Natural killer cell treated with Interleukin-12 subunit alpha and Interleukin-12 subunit beta and Interleukin-15 and Interleukin-18, amount 100 ng/mL, for 72 hours (primary cell): ENCODE data around the gene ADCY1. TPM values are rescaled to one million over a fixed set of nuclear protein-coding genes. Genes with fewer than 3 reads are reported as not detected.

Source experiments
- ATAC-seq, 2 donors: fragments of 150-1000 bp; cut with Tn5 transposase in 1 of 2; sonication (Bioruptor Pico), chemical (Tn5 transposase) in 1 of 2; 2 replicates each; pipeline ENCODE4 v1.10.0; 2021
- DNase-seq: peaks from one replicate; pipeline ENCODE4 v3.0.0; 2022; ENCODE audit warnings: low spot score
- H3K27ac Mint-ChIP-seq, 2 donors: 1 replicate in 1 of 2; 2 replicates in 1 of 2; pipeline ENCODE4 v1.8.0; 2022; ENCODE audit warnings: mixed read lengths in 2 of 2, mild to moderate bottlenecking in 1 of 2, moderate library complexity in 1 of 2
- H3K27me3 Mint-ChIP-seq, 2 donors: 1 replicate in 1 of 2; 2 replicates in 1 of 2; pipeline ENCODE4 v1.8.0; 2022; ENCODE audit warnings: mixed read lengths in 2 of 2
- H3K36me3 Mint-ChIP-seq: one replicate; pipeline ENCODE4 v1.8.0; 2022; ENCODE audit warnings: mixed read lengths
- H3K4me1 Mint-ChIP-seq, 2 donors: 1 replicate in 1 of 2; 2 replicates in 1 of 2; pipeline ENCODE4 v1.8.0; 2022; ENCODE audit warnings: low read depth in 2 of 2, mixed read lengths in 2 of 2, mild to moderate bottlenecking in 1 of 2
- H3K4me3 Mint-ChIP-seq: one replicate; pipeline ENCODE4 v1.8.0; 2022; ENCODE audit warnings: mixed read lengths
- H3K9me3 Mint-ChIP-seq: 2 replicates; pipeline ENCODE4 v1.8.0; 2022; ENCODE audit warnings: mixed read lengths
- total RNA-seq, 2 donors: library from RNA; stranded (reverse); gene quantifications; one replicate each; pipeline ENCODE4 v1.2.3, GENCODE V29; 2022

The ADCY1 gene
- total RNA-seq, 2 donors from 2014 or later: 0.10 to 1.4 TPM

DNA sequence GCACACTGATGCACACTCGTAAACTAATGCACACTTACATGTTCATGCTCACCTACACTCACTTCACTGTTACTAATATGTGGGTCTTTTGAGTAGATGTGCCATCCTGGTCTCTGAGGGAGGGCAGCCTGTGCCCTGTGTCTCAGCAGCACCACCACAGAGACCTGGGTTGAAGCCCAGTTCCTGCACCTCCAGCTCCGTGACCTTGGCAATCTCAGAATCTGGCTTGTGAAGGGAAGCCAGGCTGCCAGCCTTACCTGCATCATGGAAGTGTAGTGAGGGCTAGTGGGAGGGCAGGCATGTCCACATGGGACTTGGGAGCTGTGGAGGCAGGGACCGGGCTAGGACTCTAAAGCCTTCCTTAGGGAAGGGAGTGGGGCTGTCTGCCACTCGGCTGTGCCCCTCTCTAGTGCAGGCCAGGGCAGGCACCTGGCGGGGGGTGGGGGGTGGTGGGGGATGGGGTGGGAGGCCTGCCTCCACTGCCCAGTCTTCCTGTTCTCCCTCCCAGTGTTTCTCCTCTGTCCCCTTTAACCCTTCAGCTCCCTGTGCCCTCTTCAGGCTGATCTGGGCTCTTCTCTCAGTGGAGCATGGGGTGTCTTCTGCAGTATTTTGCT is 8.1 kb downstream of the ADCY1 start:
- Mint-ChIP-seq H3K4me1 (no peaks in the 10 kb centered on the region), H3K27ac (no peak overlapping the region), H3K9me3 (no peaks in the 10 kb centered on the region), H3K4me3 (no peak overlapping the region), H3K27me3 (no peaks in the 10 kb centered on the region), H3K36me3 (no peaks in the 10 kb centered on the region)
- ATAC-seq: no peak
- DNase-seq: no peak

- Mint-ChIP-seq H3K4me3 (no peak overlapping the region), H3K27ac (no peak overlapping the region), H3K36me3 (no peaks in the 10 kb centered on the region), H3K9me3 (no peaks in the 10 kb centered on the region), H3K27me3 (no peaks in the 10 kb centered on the region), H3K4me1 (no peaks in the 10 kb centered on the region)
- DNase-seq (peak; percentile 58), ATAC-seq (no peak)
These were observed 8.7 kb downstream of the ADCY1 start for GRCh38 chr7:45582868-45583277.

DNA sequence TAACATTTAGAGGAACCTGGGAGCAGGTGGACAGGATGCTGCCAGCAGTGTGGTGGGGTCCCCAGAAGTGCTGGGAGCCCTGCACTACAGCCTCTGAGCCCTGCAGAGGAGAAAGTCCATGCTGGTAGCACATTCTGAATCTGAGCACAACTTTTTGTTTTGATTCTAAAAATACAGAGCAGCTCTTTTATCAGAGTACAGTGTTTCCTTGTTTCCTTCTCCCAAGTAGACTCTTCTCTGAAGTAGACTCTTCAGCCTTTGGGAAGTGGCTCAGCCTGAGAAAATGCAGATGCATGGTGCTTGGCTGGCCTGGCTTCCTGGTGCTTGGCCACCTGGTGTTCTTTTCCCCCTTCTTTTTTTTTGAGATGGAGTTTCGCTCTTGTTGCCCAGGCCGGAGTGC is 9.1 kb downstream of the ADCY1 start:
- DNase-seq (peak; percentile 26), ATAC-seq (no peak)
- H3K9me3 Mint-ChIP-seq: no peaks in the 10 kb centered on the region
- no peaks in the 10 kb centered on the region for H3K4me1 Mint-ChIP-seq
- no peaks in the 10 kb centered on the region for H3K27me3 Mint-ChIP-seq
- H3K4me3 Mint-ChIP-seq: no peak overlapping the region
- H3K36me3 Mint-ChIP-seq: no peaks in the 10 kb centered on the region
- no peak overlapping the region for H3K27ac Mint-ChIP-seq

DNA sequence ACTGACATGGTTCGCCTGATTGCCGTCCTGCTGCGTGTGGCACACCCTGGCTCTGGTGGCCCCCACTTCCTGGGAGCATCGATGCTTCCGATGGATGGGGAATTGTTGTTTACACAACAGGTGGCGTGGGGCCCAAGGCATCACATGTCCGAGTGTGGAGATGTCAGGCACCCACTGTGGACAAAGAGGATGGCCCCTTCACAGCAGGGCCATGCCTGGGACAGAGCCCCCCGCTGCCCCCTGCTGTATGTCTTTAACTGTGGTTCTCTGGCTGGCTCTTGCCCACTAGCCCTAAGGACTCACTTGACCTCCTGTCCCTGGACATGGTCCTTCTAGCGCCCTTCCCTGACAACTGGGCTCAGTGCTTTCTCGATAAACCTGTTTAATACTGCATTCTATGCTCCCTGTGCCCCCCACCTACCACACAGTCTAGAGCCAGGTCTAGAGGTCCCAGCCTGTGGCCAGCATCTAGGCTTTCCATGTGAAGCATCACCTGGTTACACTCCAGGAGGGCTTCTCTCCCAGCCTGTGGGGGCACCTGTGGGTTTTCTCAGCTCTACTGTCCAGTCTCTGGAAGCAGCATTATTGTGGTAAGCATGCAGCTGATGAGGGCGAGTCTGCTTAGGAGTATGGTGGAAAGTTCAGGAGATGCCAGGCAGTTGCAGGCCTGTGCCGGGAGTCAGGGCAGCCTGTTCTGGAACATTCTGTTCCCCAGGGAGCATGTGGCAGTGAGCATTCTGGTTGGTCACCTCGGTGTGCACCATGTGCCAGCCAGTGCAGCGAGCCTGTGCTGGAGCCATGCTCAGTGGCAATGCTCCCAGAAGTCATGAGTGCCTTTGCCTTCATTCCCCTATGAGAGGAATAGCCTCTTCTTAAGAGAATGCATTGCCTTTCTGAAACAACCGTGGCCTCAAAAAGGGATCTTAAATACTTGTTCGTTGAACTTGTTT is 10.4 kb downstream of the ADCY1 start:
- Mint-ChIP-seq H3K4me3 (no peak overlapping the region), H3K4me1 (no peaks in the 10 kb centered on the region), H3K27ac (no peak overlapping the region), H3K36me3 (no peaks in the 10 kb centered on the region), H3K27me3 (no peaks in the 10 kb centered on the region), H3K9me3 (no peaks in the 10 kb centered on the region)
- DNase-seq: peak; percentile 44
- ATAC-seq: no peak

DNA sequence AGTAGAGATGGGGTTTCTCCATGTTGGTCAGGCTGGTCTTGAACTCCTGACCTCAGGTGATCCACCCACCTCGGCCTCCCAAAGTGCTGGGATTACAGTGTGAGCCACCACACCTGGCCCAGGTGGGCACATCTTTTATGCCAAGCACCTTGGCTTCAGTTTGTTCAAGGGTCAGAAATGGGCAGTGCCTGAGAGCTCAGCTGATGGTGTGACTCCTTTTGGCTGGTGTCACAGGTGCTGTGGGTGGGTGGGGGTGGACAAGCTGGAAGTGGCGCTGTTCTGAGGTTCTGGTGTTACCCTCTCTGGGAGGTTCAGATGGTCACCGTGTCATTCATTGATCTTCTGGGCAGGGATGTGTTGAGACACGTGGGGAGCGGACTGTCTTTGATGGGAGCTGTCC is 11.5 kb downstream of the ADCY1 start:
- no peaks in the 10 kb centered on the region for H3K36me3 Mint-ChIP-seq
- no peaks in the 10 kb centered on the region for H3K9me3 Mint-ChIP-seq

DNA sequence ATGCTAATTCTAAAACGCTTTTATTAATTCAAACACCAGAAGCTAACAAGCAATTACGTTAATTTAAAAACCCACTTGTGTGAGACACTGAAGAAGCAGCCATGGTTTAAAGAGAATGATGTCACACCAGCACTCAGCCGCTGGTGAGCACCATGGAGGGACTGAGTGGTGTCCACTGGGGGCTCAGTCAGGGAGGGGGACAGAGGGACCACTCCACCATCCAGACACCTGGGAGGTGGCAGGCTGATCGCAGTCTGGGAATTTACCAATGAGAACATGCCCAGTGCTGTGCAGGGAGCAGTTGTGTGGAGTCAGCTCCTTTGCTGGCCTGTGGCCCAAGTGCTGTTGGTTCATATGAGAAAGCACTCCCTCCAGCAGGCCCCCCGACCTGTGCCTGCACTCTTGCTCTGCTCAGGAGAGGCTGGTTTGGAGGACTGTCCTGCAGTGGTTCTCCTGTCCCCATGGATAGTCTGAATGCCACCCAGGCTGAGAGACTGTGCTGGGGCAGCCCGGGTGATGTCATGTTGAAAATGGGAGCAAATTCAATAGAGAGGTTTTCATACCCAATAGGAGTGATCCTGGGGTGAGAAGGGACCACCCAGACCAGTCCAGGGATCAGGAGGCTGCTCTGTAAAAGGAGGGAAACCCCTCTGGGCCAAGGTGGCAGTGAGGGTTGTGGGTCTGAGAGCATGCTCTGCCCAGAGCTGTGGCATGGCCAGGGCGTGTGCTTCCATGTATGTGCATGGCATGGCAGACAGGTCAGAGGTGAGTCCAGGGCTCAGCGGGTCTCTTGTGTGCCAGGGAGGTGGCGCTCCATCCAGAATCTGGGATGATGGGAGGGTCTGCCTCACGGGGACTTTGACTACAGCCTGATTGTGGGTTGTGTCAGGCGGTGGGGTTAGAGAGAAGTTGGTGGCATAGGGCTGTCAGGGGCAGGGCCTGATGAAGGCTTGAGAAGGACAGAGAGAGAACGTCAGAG is 12.7 kb downstream of the ADCY1 start:
- no peak for DNase-seq
- H3K4me1 Mint-ChIP-seq: no peaks in the 10 kb centered on the region
- H3K36me3 Mint-ChIP-seq: no peaks in the 10 kb centered on the region
- ATAC-seq: peak in 1 of 2 donors; percentile 12
- H3K4me3 Mint-ChIP-seq: no peak overlapping the region
- H3K9me3 Mint-ChIP-seq: no peaks in the 10 kb centered on the region
- H3K27ac Mint-ChIP-seq: no peak overlapping the region
- H3K27me3 Mint-ChIP-seq: no peaks in the 10 kb centered on the region

More for the DNA sequence above, 11.5 kb downstream of the ADCY1 start:
- Mint-ChIP-seq H3K27me3 (no peaks in the 10 kb centered on the region), H3K4me3 (no peak overlapping the region), H3K4me1 (no peaks in the 10 kb centered on the region), H3K27ac (no peak overlapping the region)
- ATAC-seq (no peak), DNase-seq (no peak)

DNA sequence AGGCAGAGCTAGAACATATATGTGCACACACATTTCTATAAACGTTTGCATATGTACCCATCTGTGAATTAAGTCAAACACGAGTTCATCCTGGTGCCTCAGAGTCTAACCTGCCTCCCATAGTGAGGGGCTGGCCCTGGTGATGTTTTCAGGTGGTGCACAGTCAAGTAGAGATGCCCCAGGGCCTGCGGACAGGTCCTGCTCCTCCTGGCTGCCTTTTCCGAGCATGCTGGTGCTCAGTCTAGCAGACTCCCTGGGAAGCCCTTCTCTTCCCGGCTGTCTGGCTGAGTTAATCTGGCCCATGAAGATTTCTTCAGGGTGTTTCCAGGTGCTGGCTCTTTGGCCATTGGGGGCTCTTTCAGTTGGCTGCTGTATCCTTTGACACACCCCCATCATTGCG is 14.3 kb downstream of the ADCY1 start:
- DNase-seq (peak; percentile 54), ATAC-seq (no peak)
- H3K27ac Mint-ChIP-seq: no peak overlapping the region
- H3K4me3 Mint-ChIP-seq: no peak overlapping the region
- H3K4me1 Mint-ChIP-seq: no peaks in the 10 kb centered on the region
- H3K36me3 Mint-ChIP-seq: no peaks in the 10 kb centered on the region
- no peaks in the 10 kb centered on the region for H3K9me3 Mint-ChIP-seq
- H3K27me3 Mint-ChIP-seq: no peaks in the 10 kb centered on the region

DNA sequence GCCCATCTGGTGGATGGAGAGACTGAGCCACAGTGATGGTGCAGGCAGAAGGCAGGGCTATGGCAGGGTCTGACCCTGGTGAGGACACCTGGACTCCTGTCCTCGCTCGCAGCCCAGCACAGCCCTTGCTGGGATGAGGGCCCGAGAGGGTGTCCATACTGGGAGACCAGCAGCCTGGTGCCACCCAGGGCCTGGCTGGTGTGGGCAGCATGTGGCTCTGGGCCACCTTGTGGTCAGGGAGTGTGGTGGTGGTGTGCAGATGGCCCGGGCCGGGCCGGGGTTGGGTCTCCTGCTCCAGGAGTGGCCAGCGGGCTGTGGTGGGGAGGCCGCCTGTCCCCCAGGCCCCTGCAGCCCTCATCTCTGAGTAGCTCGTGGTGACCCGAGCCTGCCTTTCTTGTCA is 14.9 kb downstream of the ADCY1 start:
- no peak for ATAC-seq
- Mint-ChIP-seq H3K9me3 (no peaks in the 10 kb centered on the region), H3K4me1 (no peaks in the 10 kb centered on the region), H3K27me3 (peaks cover 0 to 4% of the 10 kb centered on the region in 2 donors), H3K36me3 (no peaks in the 10 kb centered on the region), H3K4me3 (no peak overlapping the region), H3K27ac (no peak overlapping the region)
- DNase-seq: peak; percentile 49

- no peaks in the 10 kb centered on the region for H3K4me1 Mint-ChIP-seq
- H3K36me3 Mint-ChIP-seq: no peaks in the 10 kb centered on the region
- H3K9me3 Mint-ChIP-seq: no peaks in the 10 kb centered on the region
- no peak overlapping the region for H3K27ac Mint-ChIP-seq
- ATAC-seq (no peak), DNase-seq (peak; percentile 40)
- H3K4me3 Mint-ChIP-seq: no peak overlapping the region
- peaks cover 0 to 5% of the 10 kb centered on the region in 2 donors for H3K27me3 Mint-ChIP-seq
These were observed 15.9 kb downstream of the ADCY1 start for GRCh38 chr7:45589915-45590678.

DNA sequence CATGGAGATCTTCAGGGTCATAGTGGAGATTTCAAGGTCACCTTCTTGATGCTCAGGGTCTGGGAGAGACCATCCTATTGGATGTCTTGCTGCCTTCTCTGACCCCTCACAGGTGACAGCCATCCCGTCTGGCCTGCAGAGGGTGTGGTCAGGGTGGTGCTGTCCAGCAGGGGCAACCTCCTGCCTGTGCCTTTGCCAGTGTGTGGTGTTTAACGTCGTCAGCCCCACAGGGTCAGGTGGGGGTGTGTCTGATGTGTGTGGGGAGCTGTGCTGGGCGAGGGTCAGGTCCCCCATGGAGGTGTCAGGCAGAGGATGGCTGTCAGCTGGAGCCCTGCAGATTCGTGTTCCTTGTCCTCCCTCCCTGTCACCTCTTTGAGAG is 16.5 kb downstream of the ADCY1 start:
- ATAC-seq (peak in 1 of 2 donors; percentile 4), DNase-seq (peak; percentile 23)
- H3K9me3 Mint-ChIP-seq: no peaks in the 10 kb centered on the region
- no peak overlapping the region for H3K4me3 Mint-ChIP-seq
- H3K4me1 Mint-ChIP-seq: no peaks in the 10 kb centered on the region
- peaks cover 2 to 11% of the 10 kb centered on the region in 2 donors for H3K27me3 Mint-ChIP-seq
- H3K36me3 Mint-ChIP-seq: no peaks in the 10 kb centered on the region
- no peak overlapping the region for H3K27ac Mint-ChIP-seq

DNA sequence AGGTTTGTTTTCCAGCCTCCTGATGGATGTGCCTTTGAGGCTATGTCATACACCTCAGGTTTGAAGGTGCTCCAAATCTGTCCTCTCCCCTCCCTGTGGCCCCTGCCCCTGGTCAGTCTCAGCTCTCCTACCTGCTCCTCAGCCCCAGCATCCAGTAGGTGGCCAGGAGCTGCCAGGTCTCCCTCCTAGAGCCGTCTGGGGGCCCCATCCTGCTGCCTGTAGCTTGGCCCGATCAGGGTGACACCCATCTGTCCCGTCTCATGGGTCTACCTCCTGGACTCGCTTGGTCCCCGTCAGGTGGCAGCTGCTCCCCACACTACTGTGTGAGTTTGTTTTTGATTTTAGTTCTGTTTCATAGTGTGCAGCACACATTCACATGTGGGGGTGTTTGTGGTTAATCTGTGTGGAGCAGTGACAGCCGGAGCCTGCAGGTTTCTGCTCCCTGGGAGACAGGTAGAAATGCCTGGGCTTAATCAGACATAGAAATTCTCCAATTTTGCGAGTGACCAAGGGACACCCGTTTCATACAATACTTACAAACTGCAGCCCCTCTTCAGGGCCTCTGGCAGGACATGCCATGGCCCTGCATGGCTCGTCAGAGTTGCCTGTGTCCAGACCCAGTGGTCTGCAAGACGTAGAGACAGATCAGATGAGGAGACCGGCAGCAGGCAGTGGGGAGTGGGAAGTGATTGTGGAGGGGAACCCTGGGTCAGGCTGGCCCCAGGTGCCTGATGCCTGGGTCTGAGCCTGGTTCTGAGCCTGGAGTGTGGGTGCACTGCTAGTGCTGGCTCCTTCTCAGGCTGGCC is 17.1 kb downstream of the ADCY1 start:
- ATAC-seq (no peak), DNase-seq (peak; percentile 42)
- no peaks in the 10 kb centered on the region for H3K36me3 Mint-ChIP-seq
- H3K27me3 Mint-ChIP-seq: peaks cover 2 to 12% of the 10 kb centered on the region in 2 donors
- H3K9me3 Mint-ChIP-seq: no peaks in the 10 kb centered on the region
- no peaks in the 10 kb centered on the region for H3K4me1 Mint-ChIP-seq
- H3K4me3 Mint-ChIP-seq: no peak overlapping the region
- no peak overlapping the region for H3K27ac Mint-ChIP-seq

DNA sequence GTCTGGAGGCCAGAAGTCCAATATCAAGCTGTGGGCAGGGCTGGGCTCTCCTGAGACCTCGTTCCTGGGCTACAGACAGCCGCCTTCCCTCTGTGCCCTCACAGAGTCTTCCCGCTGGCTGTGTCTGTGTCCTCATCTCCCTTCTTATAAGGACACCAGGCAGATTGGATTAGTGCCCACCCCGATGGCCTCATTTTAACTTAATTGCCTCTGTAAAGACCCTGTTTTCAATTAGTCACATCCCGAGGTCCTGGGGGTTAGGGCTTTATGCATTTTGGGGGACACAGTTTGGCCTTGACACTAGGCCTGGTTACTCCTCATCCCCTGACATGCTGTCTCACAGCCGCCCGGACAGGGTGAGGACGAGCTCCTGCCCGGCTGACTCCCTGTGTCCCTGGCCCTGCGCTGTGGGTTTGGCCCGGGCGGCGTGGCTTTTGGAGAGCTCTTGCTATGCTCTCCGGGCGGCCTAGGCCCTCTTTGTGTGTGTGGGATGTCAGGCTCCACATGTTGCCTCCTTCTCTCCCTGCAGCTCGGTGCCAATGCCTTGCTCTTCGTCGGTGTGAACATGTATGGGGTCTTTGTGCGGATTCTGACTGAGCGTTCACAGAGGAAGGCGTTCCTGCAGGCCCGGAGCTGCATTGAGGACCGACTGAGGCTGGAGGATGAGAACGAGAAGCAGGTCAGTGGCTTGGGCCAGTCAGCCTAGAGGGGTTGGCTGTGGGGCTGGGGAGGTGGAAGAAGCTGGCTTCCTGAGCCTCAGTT is 18.2 kb downstream of the ADCY1 start:
- Mint-ChIP-seq H3K4me3 (no peak overlapping the region), H3K27me3 (peaks cover 2 to 12% of the 10 kb centered on the region in 2 donors)
- DNase-seq: peak; percentile 51

More for the DNA sequence above, 18.2 kb downstream of the ADCY1 start:
- Mint-ChIP-seq H3K4me1 (no peaks in the 10 kb centered on the region), H3K9me3 (no peaks in the 10 kb centered on the region), H3K36me3 (no peaks in the 10 kb centered on the region), H3K27ac (no peak overlapping the region)
- ATAC-seq: no peak
